Lower leg skin (tissue), 3 donors: ENCODE measurements around the gene BTN2A1.

Source experiments
- POLR2A ChIP-seq, 2 donors: fragments of 450-650 bp; IDR thresholded peaks; one replicate each; pipeline ENCODE4 v1.6.1; 2016 to 2017; ENCODE audit warnings: antibody characterized with exemption in 2 of 2, mild to moderate bottlenecking in 1 of 2, moderate library complexity in 1 of 2
- TF ChIP-seq, protein P1 (sequence below), 3 donors: fragments of 450-650 bp; IDR thresholded peaks; one replicate each; pipeline ENCODE4 v1.5.1; 2016; ENCODE audit warnings: antibody characterized with exemption in 3 of 3, mild to moderate bottlenecking in 3 of 3, moderate library complexity in 2 of 3

DNA sequence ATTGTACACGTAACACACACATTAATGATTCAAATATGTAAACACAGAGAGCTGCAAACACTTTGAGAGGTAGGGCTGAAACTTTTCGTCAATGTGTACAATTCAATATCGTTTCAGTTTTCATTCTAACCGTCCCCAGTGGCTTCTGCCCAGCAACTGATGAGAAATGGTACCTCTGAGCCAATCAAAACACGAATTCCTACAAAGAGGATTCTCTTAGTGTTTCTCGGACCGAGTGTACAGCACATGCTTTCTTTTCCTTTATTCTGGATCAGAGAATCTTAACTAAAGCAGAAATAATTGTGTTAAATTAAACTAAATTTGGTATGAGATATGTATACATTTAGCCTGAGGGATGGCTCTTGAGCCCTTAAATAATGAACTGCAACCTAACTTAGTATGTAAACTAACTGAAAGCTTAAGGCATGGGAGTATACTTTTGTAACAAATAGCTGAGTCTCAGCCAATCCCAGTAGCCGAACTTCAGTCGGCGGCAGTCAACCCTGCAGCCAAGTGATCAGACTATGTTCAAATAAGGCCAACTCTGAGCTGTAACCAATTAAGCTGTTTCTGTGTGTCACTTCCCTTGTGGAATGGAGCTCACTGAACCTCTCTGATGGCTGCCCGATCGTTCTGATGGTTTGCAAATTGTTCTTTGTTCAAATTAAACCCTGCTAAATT lies 16.1 kb downstream of the BTN2A1 start:
- TF ChIP-seq, protein P1, sequence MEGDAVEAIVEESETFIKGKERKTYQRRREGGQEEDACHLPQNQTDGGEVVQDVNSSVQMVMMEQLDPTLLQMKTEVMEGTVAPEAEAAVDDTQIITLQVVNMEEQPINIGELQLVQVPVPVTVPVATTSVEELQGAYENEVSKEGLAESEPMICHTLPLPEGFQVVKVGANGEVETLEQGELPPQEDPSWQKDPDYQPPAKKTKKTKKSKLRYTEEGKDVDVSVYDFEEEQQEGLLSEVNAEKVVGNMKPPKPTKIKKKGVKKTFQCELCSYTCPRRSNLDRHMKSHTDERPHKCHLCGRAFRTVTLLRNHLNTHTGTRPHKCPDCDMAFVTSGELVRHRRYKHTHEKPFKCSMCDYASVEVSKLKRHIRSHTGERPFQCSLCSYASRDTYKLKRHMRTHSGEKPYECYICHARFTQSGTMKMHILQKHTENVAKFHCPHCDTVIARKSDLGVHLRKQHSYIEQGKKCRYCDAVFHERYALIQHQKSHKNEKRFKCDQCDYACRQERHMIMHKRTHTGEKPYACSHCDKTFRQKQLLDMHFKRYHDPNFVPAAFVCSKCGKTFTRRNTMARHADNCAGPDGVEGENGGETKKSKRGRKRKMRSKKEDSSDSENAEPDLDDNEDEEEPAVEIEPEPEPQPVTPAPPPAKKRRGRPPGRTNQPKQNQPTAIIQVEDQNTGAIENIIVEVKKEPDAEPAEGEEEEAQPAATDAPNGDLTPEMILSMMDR (IDR thresholded peaks at IDR 0.05), result no peak
- TF ChIP-seq POLR2A (IDR thresholded peaks at IDR 0.05), result no peak
